ENCODE data around the gene TTC9B.

Gene TTC9B

DNA sequence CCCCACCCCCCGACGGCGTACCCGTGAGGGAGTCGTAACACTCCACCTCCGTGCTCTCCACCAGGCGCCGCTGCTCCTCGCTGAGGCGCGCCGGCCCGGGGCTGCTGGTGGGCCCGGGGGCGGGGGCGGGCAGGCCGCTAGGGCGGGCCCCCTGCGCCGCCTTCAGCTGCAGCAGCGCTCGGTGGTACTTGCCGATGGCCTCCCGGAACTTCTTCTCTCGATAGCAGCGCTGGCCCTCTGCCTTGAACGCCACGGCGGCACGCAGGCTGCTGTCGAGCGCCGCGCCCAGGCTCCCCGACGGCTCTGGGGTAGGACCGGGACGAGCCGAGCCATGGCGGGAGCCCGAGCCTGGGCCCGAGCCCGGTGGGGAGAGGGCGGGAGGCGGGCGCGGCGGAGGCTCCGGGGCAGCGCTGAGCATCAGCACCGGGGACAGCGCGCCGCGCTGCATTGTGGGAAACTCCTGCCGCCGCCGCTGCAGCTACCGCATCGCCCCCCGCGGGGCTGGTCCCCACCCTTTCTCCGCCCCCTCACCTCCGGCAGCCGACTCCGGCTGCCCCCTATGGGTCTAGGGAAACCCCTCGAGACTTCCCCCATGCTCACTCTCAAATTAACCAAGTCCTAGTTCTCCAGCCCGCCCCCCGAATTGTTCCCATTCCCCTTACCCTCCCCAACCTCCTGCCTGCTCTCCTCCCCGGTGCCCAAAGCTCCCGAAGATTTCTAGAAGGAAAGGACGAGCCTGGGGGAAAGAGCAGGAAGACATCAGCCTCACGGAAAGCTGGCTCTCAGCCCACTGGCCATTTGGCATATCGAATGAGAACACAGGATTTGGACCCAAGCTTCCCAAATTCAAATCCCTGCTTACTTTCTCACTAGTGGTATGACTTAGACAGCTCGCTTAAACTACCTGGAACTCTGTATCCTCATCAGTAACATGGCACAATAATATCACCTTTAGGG is at the start of gene TTC9B:
TSS of gene TTC9B (minus strand) at position 451 of the 957 bp plus-strand sequence. CDS start at position 448, 3 bp downstream.
- Histone ChIP-seq H3K36me3 (ENCODE audit: control insufficient read depth, insufficient read depth, low read length) (peaks cover 2% of the 10 kb centered on the region), H3K27me3 (replicated peaks; ENCODE audit: control insufficient read depth, insufficient read depth, low read length) (no peaks in the 10 kb centered on the region; the same call in 1 of the 2 replicates), H3K4me3 (replicated peaks; ENCODE audit: low read depth, low read length) (no peak within 1 kb of the TSS)
- no peak for TF ChIP-seq CTCF (IDR thresholded peaks at IDR 0.05; ENCODE audit: insufficient read depth, low read length, poor library complexity, severe bottlenecking)
- DNase-seq (ENCODE audit: extremely low read depth, insufficient read length): peak; percentile 54

GRCh38 chr19:40267601-40267997 is 49.4 kb upstream of the TTC9B start:
- no peak overlapping the region for H3K4me3 ChIP-seq (replicated peaks; ENCODE audit: low read depth, low read length)
- peaks cover 20% of the 10 kb centered on the region for H3K36me3 ChIP-seq (ENCODE audit: control insufficient read depth, insufficient read depth, low read length)
- no peak for TF ChIP-seq CTCF (IDR thresholded peaks at IDR 0.05; ENCODE audit: insufficient read depth, low read length, poor library complexity, severe bottlenecking)
- no peak for DNase-seq (ENCODE audit: extremely low read depth, insufficient read length)
- H3K27me3 ChIP-seq (replicated peaks; ENCODE audit: control insufficient read depth, insufficient read depth, low read length): no peaks in the 10 kb centered on the region

- H3K36me3 ChIP-seq (ENCODE audit: control insufficient read depth, insufficient read depth, low read length): peaks cover 22% of the 10 kb centered on the region
- no peak for DNase-seq (ENCODE audit: extremely low read depth, insufficient read length)
Measured at GRCh38 chr19:40266912-40267600, 48.9 kb upstream of the TTC9B start.

DNA sequence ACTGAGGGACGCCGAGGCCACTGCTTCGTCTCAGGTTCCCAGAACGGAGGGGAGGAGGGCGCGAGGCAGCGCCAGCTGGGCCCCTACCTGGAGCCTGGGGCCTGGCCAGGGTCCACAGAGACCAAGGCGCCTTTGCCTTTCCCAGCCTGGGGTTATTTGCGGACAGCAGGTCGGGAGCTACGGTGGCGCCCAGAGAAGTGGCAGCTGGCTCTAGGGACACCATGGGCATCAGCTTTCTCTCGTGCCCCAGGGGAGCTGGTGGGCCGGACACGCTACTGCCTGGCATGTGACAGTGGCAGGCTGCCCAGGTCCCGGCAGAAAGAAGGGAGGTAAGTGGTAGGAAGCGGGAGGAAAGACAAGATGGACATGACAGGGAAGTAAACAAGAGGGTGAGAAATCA is 47.9 kb upstream of the TTC9B start:
- DNase-seq (ENCODE audit: extremely low read depth, insufficient read length): no peak
- peaks cover 22% of the 10 kb centered on the region for H3K36me3 ChIP-seq (ENCODE audit: control insufficient read depth, insufficient read depth, low read length)
- H3K4me3 ChIP-seq (replicated peaks; ENCODE audit: low read depth, low read length): no peak overlapping the region
- no peak for TF ChIP-seq CTCF (IDR thresholded peaks at IDR 0.05; ENCODE audit: insufficient read depth, low read length, poor library complexity, severe bottlenecking)
- H3K27me3 ChIP-seq (replicated peaks; ENCODE audit: control insufficient read depth, insufficient read depth, low read length): no peaks in the 10 kb centered on the region

More at GRCh38 chr19:40266912-40267600, 48.9 kb upstream of the TTC9B start:
- TF ChIP-seq CTCF (IDR thresholded peaks at IDR 0.05; ENCODE audit: insufficient read depth, low read length, poor library complexity, severe bottlenecking): no peak
- Histone ChIP-seq H3K27me3 (replicated peaks; ENCODE audit: control insufficient read depth, insufficient read depth, low read length) (no peaks in the 10 kb centered on the region), H3K4me3 (replicated peaks; ENCODE audit: low read depth, low read length) (no peak overlapping the region)

DNA sequence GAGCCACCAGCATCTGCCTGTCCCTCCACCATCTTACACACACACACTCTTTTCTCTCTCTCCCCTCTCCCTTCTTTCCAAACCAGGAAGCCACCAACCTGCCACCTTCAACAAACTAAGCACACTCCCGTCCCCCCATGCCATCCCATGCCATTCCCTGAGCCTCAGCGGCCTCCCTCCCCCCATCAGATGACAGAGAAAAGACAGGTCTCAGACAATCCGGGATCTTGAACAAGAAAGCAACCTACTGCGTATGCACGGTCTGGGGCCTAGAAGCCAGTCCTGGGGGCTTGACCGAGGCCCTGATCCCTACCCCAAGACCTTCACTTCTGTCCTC is 47.5 kb upstream of the TTC9B start:
- DNase-seq (ENCODE audit: extremely low read depth, insufficient read length): no peak
- no peak overlapping the region for H3K4me3 ChIP-seq (replicated peaks; ENCODE audit: low read depth, low read length)
- H3K27me3 ChIP-seq (replicated peaks; ENCODE audit: control insufficient read depth, insufficient read depth, low read length): no peaks in the 10 kb centered on the region
- H3K36me3 ChIP-seq (ENCODE audit: control insufficient read depth, insufficient read depth, low read length): peaks cover 22% of the 10 kb centered on the region
- no peak for TF ChIP-seq CTCF (IDR thresholded peaks at IDR 0.05; ENCODE audit: insufficient read depth, low read length, poor library complexity, severe bottlenecking)

Data from GM06990 (cell line).